ENCODE measurements around the gene GPR183. TPM values are rescaled to one million over a fixed set of nuclear protein-coding genes. Genes with fewer than 3 reads are reported as not detected.

Gene GPR183
- total RNA-seq, 4 donors from 2014 or later, result 3.0 to 14.6 (median 6.5) TPM

DNA sequence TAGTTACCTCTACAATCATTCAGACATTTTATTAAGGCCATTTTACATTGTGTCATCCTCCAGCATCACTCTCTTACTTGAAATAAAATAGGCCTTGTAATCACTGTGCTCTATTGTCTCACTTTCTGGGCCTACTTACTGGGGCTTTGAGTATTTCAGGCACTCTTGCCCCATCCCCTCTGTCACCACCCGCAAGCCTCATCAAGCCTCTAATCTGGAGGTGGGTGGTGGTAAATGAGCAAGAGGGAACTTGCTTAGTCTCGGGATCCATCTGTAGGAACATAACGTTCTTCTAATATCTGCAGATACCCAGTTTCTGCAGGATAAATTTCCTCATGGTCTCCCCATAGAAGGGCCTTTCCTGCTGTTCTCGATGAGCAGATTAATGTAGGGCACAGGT, 29.6 kb downstream of the GPR183 start:
- Histone ChIP-seq H3K4me1 (peaks cover 3 to 38% (median 24%) of the 10 kb centered on the region in 4 donors), H3K36me3 (no peaks in the 10 kb centered on the region), H3K27me3 (no peaks in the 10 kb centered on the region), H3K9me3 (no peaks in the 10 kb centered on the region), H3K27ac (no peak overlapping the region), H3K4me3 (no peak overlapping the region)
- 95% methylated on average over 4 of the region's 4 CpGs; no CpG with 5 or more reads in 1 of the 2 donors for WGBS, 2 donors (ENCODE audit: low coverage in 1 of 2)
- in situ Hi-C loops (cut with MboI; ENCODE audit: low pct_ligation_motif_present in 1 of 4, low pct_unique_long_range_greater_than_20kb in 1 of 4, low sequenced_read_pairs in 3 of 4), result loop anchor here in 2 of 4 donors (10.0 kb wide), 1 partner anchor 157 kb away; no protein-coding TSS in a partner anchor
- intact Hi-C loops (cut with DNase I; ENCODE audit: low total_unique reads), result loop anchor here (2.0 kb wide), 1 partner anchor 23 kb away; no protein-coding TSS in a partner anchor
- DNase-seq, result no peak
- TF ChIP-seq EP300 (IDR thresholded peaks at IDR 0.05; ENCODE audit: low read depth) (no peak), POLR2AphosphoS5 (IDR thresholded peaks at IDR 0.05) (no peak)

DNA sequence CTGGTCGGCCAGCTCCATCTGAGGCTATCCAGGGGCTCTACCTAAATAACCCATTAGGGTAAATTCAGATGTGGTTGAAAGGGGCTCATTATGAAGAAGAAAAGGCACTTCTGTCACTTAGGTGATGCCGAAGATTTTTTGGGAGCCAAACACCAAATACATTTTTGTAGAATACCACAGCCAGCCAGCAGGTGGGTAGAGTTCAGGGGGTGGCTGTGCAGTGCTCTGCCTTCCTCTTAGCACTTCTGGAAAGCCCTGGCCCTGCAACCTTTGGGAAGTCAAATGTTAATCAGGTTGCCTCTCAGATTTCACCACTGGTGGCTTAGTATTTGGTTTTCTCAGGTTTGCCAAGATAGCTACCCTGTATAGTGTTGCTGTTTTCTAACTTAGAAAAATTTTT, 30.5 kb downstream of the GPR183 start:
- intact Hi-C loops (cut with DNase I; ENCODE audit: low total_unique reads) (no loop called here), in situ Hi-C loops (cut with MboI; ENCODE audit: low pct_ligation_motif_present in 1 of 4, low pct_unique_long_range_greater_than_20kb in 1 of 4, low sequenced_read_pairs in 3 of 4) (loop anchor here in 2 of 4 donors (10.0 kb wide), 1 partner anchor 158 kb away; no protein-coding TSS in a partner anchor)

DNA sequence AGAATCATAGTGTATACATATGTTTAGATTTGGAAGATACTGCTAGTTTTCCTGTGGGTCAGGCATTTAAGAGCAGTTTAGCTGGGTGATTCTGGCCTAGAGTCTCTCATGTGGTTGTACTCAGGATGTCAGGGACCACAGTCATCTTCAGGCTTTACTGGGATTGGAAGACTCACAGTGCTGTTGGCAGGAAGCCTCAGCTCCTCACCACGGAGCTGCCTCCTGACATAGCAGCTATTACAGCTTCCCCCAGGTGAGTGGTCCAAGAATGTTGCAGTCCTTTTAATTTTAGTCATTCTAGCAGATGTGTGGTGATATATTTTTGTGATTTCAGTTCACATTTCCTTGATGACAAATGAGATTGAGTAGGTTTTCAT, 32.1 kb downstream of the GPR183 start:
- Histone ChIP-seq H3K27ac (no peak overlapping the region), H3K4me3 (no peak overlapping the region), H3K27me3 (no peaks in the 10 kb centered on the region), H3K36me3 (no peaks in the 10 kb centered on the region), H3K4me1 (peaks cover 0 to 18% (median 10%) of the 10 kb centered on the region in 4 donors), H3K9me3 (peaks cover 0 to 10% of the 10 kb centered on the region in 2 donors)
- TF ChIP-seq EP300 (IDR thresholded peaks at IDR 0.05; ENCODE audit: low read depth) (no peak), POLR2A (IDR thresholded peaks at IDR 0.05) (no peak), POLR2AphosphoS5 (IDR thresholded peaks at IDR 0.05) (no peak)
- TF ChIP-seq, protein P1, sequence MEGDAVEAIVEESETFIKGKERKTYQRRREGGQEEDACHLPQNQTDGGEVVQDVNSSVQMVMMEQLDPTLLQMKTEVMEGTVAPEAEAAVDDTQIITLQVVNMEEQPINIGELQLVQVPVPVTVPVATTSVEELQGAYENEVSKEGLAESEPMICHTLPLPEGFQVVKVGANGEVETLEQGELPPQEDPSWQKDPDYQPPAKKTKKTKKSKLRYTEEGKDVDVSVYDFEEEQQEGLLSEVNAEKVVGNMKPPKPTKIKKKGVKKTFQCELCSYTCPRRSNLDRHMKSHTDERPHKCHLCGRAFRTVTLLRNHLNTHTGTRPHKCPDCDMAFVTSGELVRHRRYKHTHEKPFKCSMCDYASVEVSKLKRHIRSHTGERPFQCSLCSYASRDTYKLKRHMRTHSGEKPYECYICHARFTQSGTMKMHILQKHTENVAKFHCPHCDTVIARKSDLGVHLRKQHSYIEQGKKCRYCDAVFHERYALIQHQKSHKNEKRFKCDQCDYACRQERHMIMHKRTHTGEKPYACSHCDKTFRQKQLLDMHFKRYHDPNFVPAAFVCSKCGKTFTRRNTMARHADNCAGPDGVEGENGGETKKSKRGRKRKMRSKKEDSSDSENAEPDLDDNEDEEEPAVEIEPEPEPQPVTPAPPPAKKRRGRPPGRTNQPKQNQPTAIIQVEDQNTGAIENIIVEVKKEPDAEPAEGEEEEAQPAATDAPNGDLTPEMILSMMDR (IDR thresholded peaks at IDR 0.05), result no peak
- intact Hi-C loops (cut with DNase I; ENCODE audit: low total_unique reads), result no loop called here
- 30% methylated on average over 1 of the region's 1 CpG; no CpG with 5 or more reads in 1 of the 2 donors for WGBS, 2 donors (ENCODE audit: low coverage in 1 of 2)
- no peak for DNase-seq
- in situ Hi-C loops (cut with MboI; ENCODE audit: low pct_ligation_motif_present in 1 of 4, low pct_unique_long_range_greater_than_20kb in 1 of 4, low sequenced_read_pairs in 3 of 4), result loop anchor here in 2 of 4 donors (10.0 kb wide), 1 partner anchor 160 kb away; no protein-coding TSS in a partner anchor

More for the DNA sequence above, 30.5 kb downstream of the GPR183 start:
- H3K9me3 ChIP-seq, result peaks cover 0 to 8% of the 10 kb centered on the region in 2 donors
- peaks cover 3 to 29% (median 19%) of the 10 kb centered on the region in 4 donors for H3K4me1 ChIP-seq
- no peak overlapping the region for H3K4me3 ChIP-seq
- 96% methylated on average over 2 of the region's 2 CpGs; no CpG with 5 or more reads in 1 of the 2 donors for WGBS, 2 donors (ENCODE audit: low coverage in 1 of 2)
- H3K27me3 ChIP-seq, result no peaks in the 10 kb centered on the region
- TF ChIP-seq, protein P1 (IDR thresholded peaks at IDR 0.05), result no peak
- no peak for TF ChIP-seq EP300 (IDR thresholded peaks at IDR 0.05; ENCODE audit: low read depth)
- TF ChIP-seq POLR2AphosphoS5 (IDR thresholded peaks at IDR 0.05), result no peak
- TF ChIP-seq POLR2A (IDR thresholded peaks at IDR 0.05), result no peak
- no peak overlapping the region for H3K27ac ChIP-seq
- no peak for DNase-seq
- no peaks in the 10 kb centered on the region for H3K36me3 ChIP-seq

DNA sequence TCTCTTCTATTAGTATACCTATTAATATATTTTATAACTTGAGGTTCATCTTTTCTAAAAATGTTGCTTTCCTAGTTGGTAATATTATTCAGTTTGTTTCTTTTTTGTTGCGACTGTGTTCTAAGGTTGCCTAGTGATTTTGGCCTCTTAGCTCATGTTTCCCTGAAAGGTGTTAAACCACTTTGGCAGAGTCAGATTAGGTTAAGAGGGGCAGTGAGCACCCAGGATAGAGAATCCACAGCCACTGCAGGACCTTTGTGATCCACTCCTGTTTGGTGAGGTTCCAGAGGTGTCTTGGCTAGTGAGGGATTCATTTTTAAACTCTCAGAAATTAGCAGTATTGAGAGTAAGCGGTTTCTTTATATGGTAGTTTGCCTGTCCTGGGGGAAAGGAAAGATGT, 34.1 kb downstream of the GPR183 start:
- Histone ChIP-seq H3K4me1 (peaks cover 0 to 4% (median under 1%) of the 10 kb centered on the region in 4 donors), H3K36me3 (no peaks in the 10 kb centered on the region), H3K27me3 (no peaks in the 10 kb centered on the region), H3K9me3 (peaks cover 0 to 10% of the 10 kb centered on the region in 2 donors), H3K27ac (no peak overlapping the region), H3K4me3 (no peak overlapping the region)
- in situ Hi-C loops (cut with MboI; ENCODE audit: low pct_ligation_motif_present in 1 of 4, low pct_unique_long_range_greater_than_20kb in 1 of 4, low sequenced_read_pairs in 3 of 4) (loop anchor here in 3 of 4 donors (5.0 to 10.0 kb wide), 2 partner anchors 162 to 164 kb away; no protein-coding TSS in a partner anchor), intact Hi-C loops (cut with DNase I; ENCODE audit: low total_unique reads) (no loop called here)
- no peak for DNase-seq
- WGBS, 2 donors (ENCODE audit: low coverage in 1 of 2), result 98 to 100% methylated on average over 2 of the region's 2 CpGs
- TF ChIP-seq, protein P1 (IDR thresholded peaks at IDR 0.05), result no peak
- no peak for TF ChIP-seq POLR2AphosphoS5 (IDR thresholded peaks at IDR 0.05)
- TF ChIP-seq EP300 (IDR thresholded peaks at IDR 0.05; ENCODE audit: low read depth), result no peak
- TF ChIP-seq POLR2A (IDR thresholded peaks at IDR 0.05), result no peak

All from transverse colon (tissue), 4 donors.